IMR-90 (cell line): ENCODE data around the gene CDHR4. TPM values are rescaled to one million over a fixed set of nuclear protein-coding genes. Genes with fewer than 3 reads are reported as not detected.

ENCODE experiments used
- ATAC-seq: fragments of 200-7000 bp; cut with Tn5 transposase; 2 replicates; pipeline ENCODE4 v1.9.1; 2020; ENCODE audit warnings: low read depth, mild to moderate bottlenecking, moderate library complexity
- BruUV-seq: library from RNA; stranded (reverse); fragments of 400-500 nt; replicated peaks from 2 replicates; lab custom pipeline; 2021; lab: Mats Ljungman, UMichigan
- CTCF ChIA-PET: fragments of 300-600 bp; formaldehyde crosslinking; extraction: SDS; loops from one replicate; lab custom pipeline; 2021; ENCODE audit warnings: antibody characterized with exemption; lab: Yijun Ruan, JAX
- POLR2A ChIA-PET: fragments of 300-600 bp; sonication (Branson Sonifier 250); formaldehyde crosslinking; loops from one replicate; lab custom pipeline; 2022; ENCODE audit warnings: antibody characterized with exemption; ENCODE audit not compliant: unreplicated experiment; lab: Charles Lee
- DNase-seq: peaks from one replicate; pipeline ENCODE4 v3.0.0; 2013
- H2AFZ ChIP-seq: replicated peaks from 2 replicates; pipeline ENCODE3; 2013; ENCODE audit warnings: low read length, mild to moderate bottlenecking; ENCODE audit not compliant: poor library complexity
- H2AK5ac ChIP-seq: 2 replicates; pipeline ENCODE4 v1.6.1; 2013; ENCODE audit warnings: low read depth, low read length, inconsistent platforms
- H2AK9ac ChIP-seq: replicated peaks from 2 replicates; pipeline ENCODE3; 2013; ENCODE audit warnings: mild to moderate bottlenecking, low read depth, low read length, moderate library complexity; ENCODE audit not compliant: poor library complexity
- H2BK120ac ChIP-seq: 2 replicates; pipeline ENCODE4 v1.6.1; 2013; ENCODE audit warnings: low read depth, low read length, inconsistent platforms
- H2BK15ac ChIP-seq: 3 replicates; pipeline ENCODE4 v1.6.1; 2013; ENCODE audit warnings: low read depth, low read length, inconsistent platforms
- H2BK20ac ChIP-seq: 2 replicates; pipeline ENCODE4 v1.6.1; 2013; ENCODE audit warnings: low read depth, mild to moderate bottlenecking, inconsistent platforms, low read length, moderate library complexity
- H2BK5ac ChIP-seq: 2 replicates; pipeline ENCODE4 v1.6.1; 2013; ENCODE audit warnings: mild to moderate bottlenecking, low read depth, low read length, inconsistent platforms; ENCODE audit not compliant: poor library complexity, severe bottlenecking
- H3K14ac ChIP-seq: replicated peaks from 2 replicates; pipeline ENCODE4 v1.6.1; 2013; ENCODE audit warnings: low read depth, low read length, inconsistent platforms
- H3K18ac ChIP-seq: 2 replicates; pipeline ENCODE4 v1.6.1; 2013; ENCODE audit warnings: low read depth, low read length, control low read depth
- H3K23ac ChIP-seq: 2 replicates; pipeline ENCODE4 v1.6.1; 2013; ENCODE audit warnings: low read depth, low read length, inconsistent platforms
- H3K27ac ChIP-seq: 2 replicates; pipeline ENCODE4 v1.5.1; 2013; ENCODE audit warnings: mild to moderate bottlenecking, control low read depth, low read length; ENCODE audit not compliant: insufficient read depth
- H3K27me3 ChIP-seq: 2 replicates; pipeline ENCODE4 v1.6.1; 2013; ENCODE audit warnings: low read length; ENCODE audit not compliant: control insufficient read depth, insufficient read depth
- H3K36me3 ChIP-seq: 2 replicates; pipeline ENCODE4 v1.6.1; 2013; ENCODE audit warnings: low read length, mixed read lengths; ENCODE audit not compliant: control insufficient read depth, insufficient read depth
- H3K4ac ChIP-seq: 2 replicates; pipeline ENCODE4 v1.6.1; 2013; ENCODE audit warnings: low read depth, low read length, inconsistent platforms
- H3K4me1 ChIP-seq: 2 replicates; pipeline ENCODE4 v1.6.1; 2013; ENCODE audit warnings: low read length, mixed read lengths; ENCODE audit not compliant: control insufficient read depth, insufficient read depth
- H3K4me2 ChIP-seq: 2 replicates; pipeline ENCODE4 v1.6.1; 2013; ENCODE audit warnings: low read depth, mild to moderate bottlenecking, control low read depth, low read length, moderate library complexity
- H3K4me3 ChIP-seq: 2 replicates; pipeline ENCODE4 v1.5.1; 2013; ENCODE audit warnings: low read depth, mild to moderate bottlenecking, control low read depth, low read length, moderate library complexity; ENCODE audit not compliant: insufficient read depth
- H3K56ac ChIP-seq: 2 replicates; pipeline ENCODE4 v1.6.1; 2013; ENCODE audit warnings: low read length, inconsistent platforms; ENCODE audit not compliant: insufficient read depth; ENCODE audit errors: extremely low read depth
- H3K79me1 ChIP-seq, 2 experiments: 2 replicates each; pipeline ENCODE4 v1.6.1; 2013; ENCODE audit warnings: low read length in 2 of 2, inconsistent platforms in 1 of 2, low read depth in 1 of 2
- H3K9ac ChIP-seq: 2 replicates; pipeline ENCODE4 v1.6.1; 2013; ENCODE audit warnings: low read depth, low read length, control low read depth
- H3K9me1 ChIP-seq: 2 replicates; pipeline ENCODE4 v1.6.1; 2013; ENCODE audit warnings: low read length, inconsistent platforms; ENCODE audit not compliant: insufficient read depth
- H3K9me3 ChIP-seq: 2 replicates; pipeline ENCODE4 v1.6.1; 2013; ENCODE audit warnings: low read length; ENCODE audit not compliant: control insufficient read depth, insufficient read depth
- H4K20me1 ChIP-seq: 2 replicates; pipeline ENCODE4 v1.6.1; 2013; ENCODE audit warnings: low read length, inconsistent platforms; ENCODE audit not compliant: insufficient read depth
- H4K5ac ChIP-seq: 2 replicates; pipeline ENCODE4 v1.6.1; 2013; ENCODE audit warnings: mild to moderate bottlenecking, low read depth, low read length, control low read depth
- H4K8ac ChIP-seq, 2 experiments: 2 replicates each; pipeline ENCODE4 v1.6.1; 2013; ENCODE audit warnings: low read depth in 2 of 2, low read length in 2 of 2, control low read depth in 1 of 2, inconsistent platforms in 1 of 2
- H4K91ac ChIP-seq: 2 replicates; pipeline ENCODE4 v1.6.1; 2013; ENCODE audit warnings: low read depth, low read length, inconsistent platforms; ENCODE audit not compliant: insufficient read depth
- MAZ ChIP-seq: IDR thresholded peaks from 2 replicates; pipeline ENCODE4 v1.6.1; 2012; ENCODE audit warnings: low read depth, mild to moderate bottlenecking, low read length, improper control_type of control experiment, moderate library complexity, borderline replicate concordance
- NFE2L2 ChIP-seq: fragments of 150-350 bp; IDR thresholded peaks from 2 replicates; pipeline ENCODE4 v1.6.1; 2016; ENCODE audit warnings: low read depth, mild to moderate bottlenecking, low read length
- RAD21 ChIP-seq: IDR thresholded peaks from 2 replicates; pipeline ENCODE4 v1.6.1; 2012; ENCODE audit warnings: low read length, improper control_type of control experiment
- RCOR1 ChIP-seq: IDR thresholded peaks from 2 replicates; pipeline ENCODE4 v1.6.1; 2012; ENCODE audit warnings: mild to moderate bottlenecking, low read length, improper control_type of control experiment; ENCODE audit not compliant: insufficient replicate concordance
- USF2 ChIP-seq: fragments of 150-350 bp; IDR thresholded peaks from 2 replicates; pipeline ENCODE4 v1.6.1; 2017; ENCODE audit warnings: mild to moderate bottlenecking, antibody characterized with exemption, low read length, low read depth
- WGBS, 2 experiments: methylation state at CpG; one replicate each; pipeline versions ENCODE4 v1.1.5 to v1.1.7; 2013; ENCODE audit warnings: missing lambda C conversion rate in 2 of 2; ENCODE audit not compliant: insufficient read length in 1 of 2; ENCODE audit errors: extremely low coverage in 2 of 2; 5-methylcytosine and 5-hydroxymethylcytosine counted together
- dilution Hi-C: fragments of 300-500 bp; cut with HindIII; formaldehyde crosslinking; loops from one replicate; pipeline ENCODE4 v1.14.3; 2018; ENCODE audit warnings: low sequenced_read_pairs; ENCODE audit not compliant: unreplicated experiment
- in situ Hi-C: fragments of 300-500 bp; cut with MboI; formaldehyde crosslinking; loops from 3 replicates; pipeline ENCODE4 v1.14.3; 2019; ENCODE audit warnings: low sequenced_read_pairs, inconsistent platforms, mixed read lengths
- intact Hi-C: fragments of 100-400 bp; cut with micrococcal nuclease; formaldehyde crosslinking; loops from 2 replicates; pipeline ENCODE4 v1.10.0; 2022
- polyA plus RNA-seq, 3 experiments: library from polyadenylated mRNA; depleted of rRNA; stranded (reverse); fragments of >200 nt; gene quantifications; 2 replicates each; pipeline ENCODE4 v1.2.3, GENCODE V29; 2012; ENCODE audit warnings: low replicate concordance in 1 of 3
- total RNA-seq: library from RNA; depleted of rRNA; stranded (reverse); fragments of >200 nt; gene quantifications from 2 replicates; pipeline ENCODE4 v1.2.3, GENCODE V29; 2012

CDHR4 gene
- total and polyA plus RNA-seq, 2 of the 4 experiments (the other 2 are of a cell fraction) = not detected

GRCh38 chr3:49841806-49842205 lies 42.1 kb upstream of the CDHR4 start:
- 68% methylated on average over 2 of the region's 7 CpGs; no CpG with 5 or more reads in 1 of the 2 experiments for WGBS, 2 experiments
- Histone ChIP-seq H4K91ac (no peak overlapping the region), H2AK9ac (no peak overlapping the region), H3K9ac (no peak overlapping the region), H2BK5ac (no peak overlapping the region), H2BK15ac (no peak overlapping the region), H2AFZ (no peak overlapping the region), H3K36me3 (peaks cover 3% of the 10 kb centered on the region), H3K4me3 (no peak overlapping the region), H3K18ac (no peak overlapping the region), H3K79me1 (no peaks in the 10 kb centered on the region), H3K27me3 (no peaks in the 10 kb centered on the region), H3K14ac (no peak overlapping the region), H3K56ac (no peak overlapping the region), H3K9me1 (peaks cover 3% of the 10 kb centered on the region; the same call in 1 of the 2 replicates), H3K23ac (no peak overlapping the region), H3K4me1 (no peaks in the 10 kb centered on the region; the same call in 1 of the 2 replicates), H2BK120ac (no peak overlapping the region), H3K4ac (no peak overlapping the region), H4K20me1 (no peaks in the 10 kb centered on the region), H2AK5ac (no peak overlapping the region), H4K5ac (no peak overlapping the region), H3K27ac (no peak overlapping the region), H3K9me3 (no peaks in the 10 kb centered on the region), H4K8ac (no peak overlapping the region), H3K4me2 (no peak overlapping the region), H2BK20ac (no peak overlapping the region)
- in situ Hi-C loops = loop anchor here (5.0 kb wide), 1 partner anchor 140 kb away; no protein-coding TSS in a partner anchor
- DNase-seq (no peak), ATAC-seq (no peak)
- TF ChIP-seq USF2 (no peak), NFE2L2 (no peak), MAZ (no peak), RAD21 (no peak), RCOR1 (no peak)
- dilution Hi-C loops = no loop called here
- BruUV-seq = no TSS peak
- POLR2A ChIA-PET = no interaction called here
- intact Hi-C loops = loop anchor here (5.0 kb wide), 1 partner anchor 65 kb away; no protein-coding TSS in a partner anchor
- CTCF ChIA-PET = interaction anchor here (1.1 to 4.4 kb wide), 3 partner anchors 8 to 254 kb away, joined by 3 to 33 read pairs (median 3); partner anchors contain the start of gene INKA1
